GM18909 (cell line): Measurements from ENCODE around the gene ACOT7.
"Not testable (repeated sequence)": the region's sequence is repeated elsewhere in the genome, so short reads cannot be mapped to it uniquely, and the experiment has no call there.

Source experiments
- ATAC-seq: cut with Tn5 transposase; IDR thresholded peaks from one replicate; pipeline ENCODE4 v1.9.1; 2021; ENCODE audit warnings: mild to moderate bottlenecking; ENCODE audit not compliant: unreplicated experiment, poor library complexity

The ACOT7 gene

GRCh38 chr1:6243053-6243834 is 150.3 kb downstream of the ACOT7 start:
- no peak for ATAC-seq

- no peak for ATAC-seq
Measured at GRCh38 chr1:6241887-6242740, 151.5 kb downstream of the ACOT7 start.

- no peak for ATAC-seq
Measured at GRCh38 chr1:6241107-6241886, 152.3 kb downstream of the ACOT7 start.

DNA sequence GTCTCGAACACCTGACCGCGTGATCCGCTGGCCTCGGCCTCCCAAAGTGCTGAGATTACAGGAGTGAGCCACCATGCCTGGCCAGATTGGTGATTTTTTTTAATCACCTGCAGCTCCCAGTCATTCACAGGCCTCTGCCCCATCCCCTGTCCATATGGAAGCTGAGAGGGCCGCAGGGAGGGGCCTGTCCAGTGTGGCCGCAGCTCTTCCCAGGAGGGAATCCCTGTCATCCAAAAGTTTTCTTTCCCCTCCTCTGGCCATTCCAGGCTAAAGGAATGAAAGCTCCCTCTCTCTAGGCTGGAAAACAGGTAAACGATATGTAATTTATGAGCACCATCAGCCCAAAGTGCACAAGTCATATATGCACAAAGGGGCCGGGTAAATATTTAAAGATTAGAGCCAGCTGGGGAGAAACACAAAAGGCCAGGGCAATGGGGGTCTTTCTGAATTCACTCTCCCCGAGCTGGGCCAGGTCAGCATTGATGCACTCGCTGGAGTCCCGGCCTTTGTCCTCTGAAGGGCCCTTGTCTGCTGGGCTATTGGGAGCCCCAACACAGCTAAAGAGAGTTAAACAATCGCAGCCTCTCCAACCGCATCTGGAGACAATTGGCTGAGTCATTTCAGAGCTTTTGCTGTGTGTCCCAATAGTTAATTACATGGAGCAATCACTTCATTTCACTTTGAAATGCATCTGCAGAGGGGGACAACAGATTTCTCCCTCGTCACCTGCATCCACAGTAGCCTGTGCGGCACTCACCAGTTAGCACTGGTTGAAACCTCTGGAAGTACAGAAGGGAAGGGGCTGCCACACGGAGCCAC is 153.4 kb downstream of the ACOT7 start:
- ATAC-seq, result no peak

- ATAC-seq, result no peak
Measured at GRCh38 chr1:6239213-6239752, 154.3 kb downstream of the ACOT7 start.

GRCh38 chr1:6237093-6237492 is 156.5 kb downstream of the ACOT7 start:
- ATAC-seq, result no peak

DNA sequence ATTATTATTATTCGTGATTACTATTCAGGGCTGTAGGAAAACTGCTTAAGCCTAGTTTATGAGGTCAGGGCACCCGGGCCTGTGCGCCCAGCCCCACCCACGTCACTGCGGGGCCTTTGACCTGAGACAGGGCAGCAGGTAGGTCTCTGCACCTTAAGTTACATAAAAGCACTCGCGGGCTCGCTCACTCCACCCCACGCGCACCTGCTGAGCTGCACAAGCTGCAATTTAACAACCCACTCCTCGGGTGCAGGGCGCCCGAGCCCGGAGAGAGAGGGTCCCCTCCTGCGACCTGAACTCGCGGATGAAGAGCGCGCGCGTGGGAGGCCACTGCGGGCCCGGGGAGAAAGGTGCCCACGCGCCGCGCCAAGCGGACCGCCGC is 158.3 kb downstream of the ACOT7 start:
- no peak for ATAC-seq

DNA sequence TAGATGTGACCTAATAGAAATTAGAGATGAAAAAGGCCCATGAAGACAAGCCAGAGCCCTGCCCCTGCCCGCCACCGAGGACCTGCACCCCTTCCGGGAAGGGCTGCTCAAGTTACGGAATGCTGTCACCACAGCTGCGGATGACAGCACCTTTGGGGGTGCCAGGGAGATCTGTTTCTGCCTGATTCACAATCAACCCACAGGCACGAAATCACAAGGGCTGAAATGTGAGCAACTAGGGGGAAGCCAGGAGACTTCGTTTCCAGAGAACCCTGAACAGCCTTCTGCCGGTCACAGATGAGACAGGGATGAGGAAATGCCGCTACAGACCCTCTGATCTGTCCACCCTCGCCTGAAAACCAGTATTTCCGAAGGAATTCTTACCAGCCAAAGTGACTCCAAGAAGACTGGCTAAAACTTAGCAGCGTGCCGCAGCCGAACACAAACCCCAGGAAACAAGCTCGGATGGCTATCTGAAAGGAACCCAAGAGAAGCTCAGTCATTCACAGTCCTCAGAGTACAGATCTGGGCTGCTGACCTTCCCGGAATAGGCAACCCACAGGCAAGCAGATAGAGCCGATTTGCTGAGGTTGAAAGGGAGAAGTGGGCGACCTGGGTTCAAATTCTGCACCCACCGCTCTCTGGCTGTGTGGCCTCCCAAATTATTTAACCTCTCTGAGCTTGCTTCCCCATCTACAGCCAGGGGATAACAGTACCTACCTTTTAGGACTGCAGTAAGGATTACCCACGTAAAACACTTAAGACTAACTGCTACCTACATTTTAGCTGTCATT is 158.9 kb downstream of the ACOT7 start:
- peak; percentile 4 for ATAC-seq

DNA sequence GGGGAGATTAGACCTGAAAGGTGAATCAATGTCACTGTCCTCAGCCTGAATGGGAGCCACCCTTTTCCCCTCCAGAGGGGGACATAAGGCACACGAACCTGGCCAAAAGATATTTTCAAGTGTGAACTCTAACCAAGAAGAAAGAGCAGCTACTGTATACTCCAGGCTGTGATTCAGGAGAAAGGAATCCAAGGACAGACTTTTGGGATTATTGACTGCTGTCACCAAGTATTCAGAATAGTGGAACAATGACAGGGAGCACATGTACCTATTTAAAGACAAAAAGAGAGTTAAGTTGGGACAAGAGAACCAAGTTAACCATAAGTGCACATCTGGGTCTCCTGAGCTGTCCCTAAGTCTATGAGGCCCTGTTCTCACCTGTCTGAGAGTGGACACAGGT is 160.2 kb downstream of the ACOT7 start:
- ATAC-seq, result no peak

GRCh38 chr1:6225651-6226050 is 167.9 kb downstream of the ACOT7 start:
- no peak for ATAC-seq

- no peak for ATAC-seq
Measured at GRCh38 chr1:6224718-6225117, 168.8 kb downstream of the ACOT7 start.

DNA sequence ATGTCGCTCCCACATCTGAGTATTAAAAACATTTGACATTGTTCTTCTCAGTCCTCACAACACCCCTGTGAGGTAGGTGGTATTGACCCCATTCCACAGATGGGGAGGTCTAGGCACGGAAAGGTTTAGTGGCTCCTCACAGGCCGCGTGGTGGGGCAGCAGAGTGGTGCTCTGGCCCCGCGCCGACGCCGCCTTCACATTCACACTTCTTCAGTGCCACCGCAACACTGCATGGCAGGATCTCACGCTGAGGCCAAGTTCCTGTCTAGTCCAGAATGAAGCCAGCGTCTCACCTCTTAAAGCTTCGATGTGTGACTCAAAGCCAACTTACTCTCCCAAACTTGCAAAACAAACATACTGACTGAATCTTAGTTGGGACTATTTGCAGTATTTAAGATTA is 169.9 kb downstream of the ACOT7 start:
- no peak for ATAC-seq

- ATAC-seq, result no peak
Measured at GRCh38 chr1:6222636-6223035, 170.9 kb downstream of the ACOT7 start.

DNA sequence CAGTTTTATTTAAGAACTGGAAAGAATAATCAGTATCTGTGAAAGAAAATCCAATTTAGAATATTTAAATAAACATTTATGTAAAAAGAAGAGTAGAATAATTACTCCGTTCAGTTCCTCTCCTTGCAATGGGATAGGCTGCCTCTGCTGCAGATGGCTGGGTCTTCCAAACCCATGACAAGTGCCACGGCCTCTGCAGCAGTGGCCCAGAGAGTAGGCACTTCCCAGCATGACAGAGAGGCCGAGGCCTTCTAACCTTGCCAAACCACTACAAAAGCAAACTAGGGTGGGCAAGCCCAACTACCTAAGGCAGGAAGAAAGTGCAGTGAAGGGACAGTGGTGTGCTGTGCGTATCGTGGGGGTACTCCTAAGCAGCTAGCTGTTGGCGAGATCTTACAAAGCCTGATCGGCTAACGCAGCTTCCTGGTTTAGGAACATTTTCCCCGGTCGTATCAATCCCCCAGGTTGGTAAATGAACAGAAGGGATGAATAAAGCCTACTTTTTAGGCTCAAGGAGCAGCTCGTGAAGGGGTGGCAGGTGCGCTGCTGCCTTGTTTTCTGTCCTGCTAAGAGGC is 172.3 kb downstream of the ACOT7 start:
- no peak for ATAC-seq

DNA sequence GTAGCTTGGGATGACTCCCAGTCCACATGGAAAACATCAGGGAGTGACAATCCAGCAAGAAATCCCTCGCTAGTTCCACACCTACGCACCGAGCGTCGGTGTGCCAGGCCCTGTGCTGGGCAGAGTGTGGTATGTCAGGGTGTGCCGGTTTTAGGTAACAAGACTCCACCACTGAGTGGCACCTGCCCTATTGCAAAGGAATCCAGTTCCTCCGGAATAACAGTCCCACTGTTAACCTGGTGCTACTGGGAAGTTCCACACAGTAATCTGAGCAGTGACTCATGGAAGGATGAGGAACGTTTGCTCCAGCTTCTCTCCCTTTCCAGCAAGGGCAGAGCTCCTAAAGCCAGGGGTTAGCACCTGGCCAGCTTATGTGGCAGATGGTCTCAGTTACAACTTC is 173.3 kb downstream of the ACOT7 start:
- no peak for ATAC-seq

DNA sequence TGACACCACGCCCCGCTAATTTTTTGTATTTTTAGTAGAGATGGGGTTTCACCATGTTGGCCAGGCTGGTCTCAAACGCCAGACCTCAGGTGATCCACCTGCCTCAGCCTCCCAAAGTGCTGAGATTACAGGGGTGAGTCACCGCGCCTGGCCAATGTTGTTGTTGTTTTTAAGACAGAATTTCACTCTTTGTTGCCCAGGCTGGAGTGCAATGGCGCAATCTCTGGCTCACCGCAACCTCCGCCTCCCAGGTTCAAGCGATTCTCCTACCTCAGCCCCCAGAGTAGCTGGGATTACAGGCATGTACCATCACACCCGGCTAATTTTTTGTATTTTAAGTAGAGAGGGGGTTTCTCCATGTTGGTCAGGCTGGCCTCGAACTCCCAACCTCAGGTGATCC is 173.9 kb downstream of the ACOT7 start:
- ATAC-seq, result not testable (repeated sequence)

- ATAC-seq, result no peak
Measured at GRCh38 chr1:6218375-6219164, 175.0 kb downstream of the ACOT7 start.
